NCI-H345 (cell line): Measurements from ENCODE around the gene RDH16.
"Not testable (repeated sequence)": the region's sequence is repeated elsewhere in the genome, so short reads cannot be mapped to it uniquely, and the experiment has no call there.

ENCODE experiments used
- DNase-seq: peaks from one replicate; lab custom pipeline; 2025; lab: John Stamatoyannopoulos, UW

RDH16 gene

GRCh38 chr12:56953314-56953713 is 4.1 kb downstream of the RDH16 start:
- DNase-seq: no peak

DNA sequence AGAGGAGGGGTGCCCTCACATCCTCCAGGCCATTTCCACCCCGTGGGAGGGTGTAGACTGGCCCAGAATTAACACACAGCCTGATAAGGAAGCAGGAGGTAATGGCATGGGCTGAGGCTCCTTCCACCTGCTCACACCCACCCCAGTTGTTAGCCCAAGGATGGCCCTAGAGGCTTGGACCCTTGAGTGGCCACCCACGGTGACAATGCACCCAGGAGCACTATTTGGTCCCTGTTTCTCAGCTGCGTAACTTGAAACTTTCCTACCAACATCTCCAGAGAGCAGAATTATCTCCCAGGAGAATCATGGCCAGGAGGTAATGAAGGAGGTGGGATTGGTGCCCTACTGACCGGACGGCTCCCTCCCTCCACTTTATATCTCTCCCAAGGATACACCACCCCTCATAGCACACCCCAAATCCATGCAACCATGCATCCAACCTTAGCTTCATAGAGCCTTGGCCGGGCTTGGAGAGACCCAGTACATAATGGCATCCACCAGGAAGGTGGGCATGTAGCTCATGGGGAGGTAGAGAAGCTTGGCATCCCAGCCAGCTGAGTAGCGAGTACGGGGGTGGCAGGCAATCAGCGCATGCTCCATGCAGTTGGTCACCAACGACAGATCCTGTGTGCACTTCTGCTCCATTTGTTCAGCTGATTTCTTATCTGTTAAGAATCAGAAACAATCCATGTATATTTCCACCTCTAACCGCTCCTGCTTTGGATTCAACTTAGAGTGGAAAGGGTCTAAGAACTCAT is 5.6 kb downstream of the RDH16 start:
- no peak for DNase-seq

- DNase-seq: no peak
Measured at GRCh38 chr12:56948881-56949280, 8.5 kb downstream of the RDH16 start.

- DNase-seq: no peak
Measured at GRCh38 chr12:56948457-56948777, 9.0 kb downstream of the RDH16 start.

DNA sequence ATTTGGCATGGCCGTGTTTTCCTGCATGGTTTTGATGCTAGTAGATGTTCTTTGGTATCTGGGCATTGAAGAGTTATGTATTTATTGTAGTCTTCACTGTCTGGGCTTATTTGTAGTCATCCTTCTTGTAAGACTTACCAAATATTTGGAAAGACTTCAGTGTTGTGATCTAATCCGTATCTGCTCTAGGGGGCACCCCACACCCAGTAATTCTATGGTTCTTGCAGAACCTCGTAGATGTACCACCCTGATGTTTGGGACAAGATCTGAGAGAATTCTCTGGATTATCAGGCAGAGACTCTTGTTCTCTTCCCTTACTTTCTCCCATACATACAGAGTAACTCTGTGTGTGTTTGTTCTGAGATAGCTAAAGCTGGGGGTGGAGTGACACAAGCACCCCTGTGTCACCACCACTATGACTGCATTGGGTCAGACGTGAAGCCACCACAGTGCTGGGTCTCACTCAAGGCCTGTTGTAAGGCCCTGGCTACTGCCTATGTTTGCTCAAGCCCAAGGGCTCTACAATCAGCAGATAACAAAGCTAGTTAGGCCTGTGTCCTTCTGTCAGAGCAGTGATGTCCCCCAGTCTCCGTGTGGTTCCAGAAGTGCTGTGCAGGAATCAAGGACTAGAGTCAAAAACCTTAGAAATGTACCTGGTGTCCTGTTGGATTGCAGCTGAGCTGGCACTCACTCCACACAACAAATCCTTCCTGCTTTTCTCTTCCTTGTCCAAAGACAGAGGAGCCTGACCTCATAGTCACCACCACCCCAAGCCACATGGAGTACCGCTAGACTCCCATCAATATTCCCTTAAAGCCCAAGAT is 9.6 kb downstream of the RDH16 start:
- no peak for DNase-seq

GRCh38 chr12:56943878-56944277 is 13.5 kb downstream of the RDH16 start:
- no peak for DNase-seq

- not testable (repeated sequence) for DNase-seq
Measured at GRCh38 chr12:56943374-56943773, 14.0 kb downstream of the RDH16 start.

DNA sequence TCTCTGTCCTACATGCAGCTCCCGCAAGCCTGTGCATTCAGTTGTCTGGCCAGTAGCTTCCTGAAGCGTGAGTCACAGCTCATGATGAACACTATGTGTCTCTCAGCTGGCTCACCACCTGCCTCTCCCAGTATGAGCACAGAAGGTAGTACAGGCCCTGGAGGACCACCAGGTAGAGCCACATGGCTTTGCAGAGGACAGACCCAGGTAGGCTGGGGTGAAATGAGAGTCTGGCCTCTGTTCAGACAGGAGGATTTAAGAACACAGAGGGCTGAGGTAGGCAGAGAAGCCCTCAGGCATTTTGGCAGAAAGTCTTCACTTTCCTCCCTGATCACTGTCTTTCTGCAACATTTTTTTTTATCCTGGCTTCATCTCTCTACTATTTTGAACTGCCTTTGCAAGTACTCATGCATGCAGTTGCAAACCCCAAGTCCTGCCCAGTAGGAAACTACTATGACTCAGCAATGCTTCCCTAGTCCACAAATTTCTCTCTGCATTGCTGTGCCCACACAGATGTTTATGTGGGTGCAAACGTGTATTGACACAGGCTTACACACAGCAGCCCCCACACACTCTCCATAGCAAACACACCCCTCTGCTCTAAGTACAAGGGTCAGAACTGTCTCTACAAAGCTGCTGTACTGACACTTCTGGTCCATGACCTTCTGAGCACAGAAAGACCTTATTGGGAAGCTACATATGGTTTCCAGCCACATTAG is 15.9 kb downstream of the RDH16 start:
- no peak for DNase-seq

- DNase-seq: not testable (repeated sequence)
Measured at GRCh38 chr12:56940942-56941298, 16.5 kb downstream of the RDH16 start.

GRCh38 chr12:56935752-56936151 is 21.7 kb downstream of the RDH16 start:
- no peak for DNase-seq

GRCh38 chr12:56935157-56935556 is 22.3 kb downstream of the RDH16 start:
- DNase-seq: no peak

DNA sequence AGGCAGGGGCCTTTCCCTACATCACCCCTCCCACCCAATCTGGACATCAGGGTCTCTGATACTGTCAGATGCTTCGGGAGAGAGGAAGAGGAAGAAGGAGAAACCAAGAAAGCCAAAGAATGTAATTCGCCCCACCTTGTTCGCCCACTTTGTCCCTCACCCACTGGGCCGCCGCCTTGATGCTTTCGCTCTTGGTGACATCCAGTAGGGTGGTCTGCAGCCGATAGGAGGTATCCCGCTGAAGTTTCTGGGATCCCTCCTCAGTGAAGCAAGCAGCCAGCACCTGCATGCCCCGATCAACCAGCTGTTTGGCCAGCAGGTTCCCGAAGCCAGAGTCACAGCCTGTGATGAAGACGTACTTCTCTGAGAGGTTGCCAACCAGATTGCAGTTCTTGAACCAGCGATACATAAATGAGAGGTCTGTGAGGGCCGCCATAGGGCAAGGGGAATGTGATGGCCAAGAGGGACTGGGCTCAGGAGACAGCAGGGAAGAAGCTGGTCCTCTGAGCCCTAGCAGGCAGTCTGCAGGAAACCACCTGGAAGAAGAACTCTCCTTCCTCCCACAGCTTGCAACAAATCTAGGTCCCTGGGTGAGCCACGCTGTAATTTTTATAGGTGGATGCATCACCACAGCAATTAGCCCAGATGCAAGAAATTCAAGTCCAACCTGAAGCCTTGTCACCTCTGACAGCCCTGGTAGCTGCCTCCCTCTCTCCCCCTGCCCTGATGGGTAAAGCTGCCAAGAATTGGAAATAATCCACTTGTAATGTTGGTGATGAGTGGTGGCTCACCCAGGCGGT is 23.4 kb downstream of the RDH16 start, which contains the start of gene SDR9C7:
Gene SDR9C7 (minus strand): TSS at position 583 of the 800 bp plus-strand sequence. CDS start 147 bp downstream, at position 436.
- DNase-seq: no peak

DNA sequence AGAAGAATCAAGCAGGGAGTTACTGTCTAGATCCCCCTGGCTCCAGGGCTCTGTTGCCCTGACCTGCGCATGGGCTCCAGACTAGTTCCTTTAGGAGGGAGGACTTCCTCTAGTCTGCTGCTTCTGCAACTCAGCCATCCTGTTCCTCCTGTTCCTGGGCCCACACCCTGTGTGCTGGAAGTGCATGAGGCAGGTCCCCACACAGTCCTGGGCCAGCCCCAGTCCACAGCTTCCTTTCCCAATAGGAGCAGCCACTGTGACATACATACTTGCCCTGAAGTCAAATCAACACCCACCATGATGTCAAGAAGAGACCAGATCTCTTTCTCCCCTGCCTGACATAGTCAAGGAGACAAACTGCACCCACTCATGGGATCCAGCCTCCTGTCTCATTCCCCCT is 24.5 kb downstream of the RDH16 start:
- no peak for DNase-seq

DNA sequence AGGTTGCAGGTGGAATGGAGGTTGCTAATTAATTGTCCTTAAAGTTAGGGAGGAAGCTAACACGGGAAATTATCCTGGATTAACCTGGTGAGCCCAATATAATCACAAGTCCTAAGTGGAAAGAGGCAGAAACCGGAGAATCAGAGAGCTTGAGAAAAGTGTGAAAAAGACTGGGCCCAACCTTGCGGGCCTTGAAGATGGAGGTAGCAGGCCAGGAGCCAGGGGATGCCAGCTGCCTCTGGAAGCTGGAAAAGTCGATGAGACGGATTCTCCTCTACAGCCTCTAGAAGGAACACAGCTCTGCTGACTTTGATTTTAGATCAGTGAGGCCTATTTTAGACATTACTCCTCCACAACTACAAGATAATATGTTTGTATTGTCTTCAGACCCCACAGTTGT is 25.3 kb downstream of the RDH16 start:
- DNase-seq: no peak

- no peak for DNase-seq
Measured at GRCh38 chr12:56931474-56931978, 25.9 kb downstream of the RDH16 start.

- no peak for DNase-seq
Measured at GRCh38 chr12:56930241-56930640, 27.2 kb downstream of the RDH16 start.

DNA sequence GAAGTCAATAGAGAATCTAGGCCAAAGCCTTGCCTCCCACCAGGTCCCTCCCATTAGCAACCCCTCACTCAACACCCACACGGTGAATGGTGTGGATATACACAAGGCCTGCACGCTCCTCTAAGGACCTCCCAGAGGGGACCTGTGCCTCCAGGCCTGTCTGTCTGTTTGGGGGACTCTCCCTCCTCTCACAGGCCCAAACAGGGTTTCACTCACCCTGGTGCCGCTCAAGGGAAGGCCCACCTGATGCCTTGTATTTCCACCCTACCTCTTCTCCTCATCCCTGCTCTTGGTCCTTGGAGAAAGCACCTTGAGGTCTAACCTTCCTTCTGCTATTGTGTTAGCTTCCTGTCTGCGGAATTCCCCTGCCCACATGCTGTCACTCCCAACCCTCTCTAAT is 27.6 kb downstream of the RDH16 start:
- no peak for DNase-seq

- no peak for DNase-seq
Measured at GRCh38 chr12:56928262-56928661, 29.1 kb downstream of the RDH16 start.

DNA sequence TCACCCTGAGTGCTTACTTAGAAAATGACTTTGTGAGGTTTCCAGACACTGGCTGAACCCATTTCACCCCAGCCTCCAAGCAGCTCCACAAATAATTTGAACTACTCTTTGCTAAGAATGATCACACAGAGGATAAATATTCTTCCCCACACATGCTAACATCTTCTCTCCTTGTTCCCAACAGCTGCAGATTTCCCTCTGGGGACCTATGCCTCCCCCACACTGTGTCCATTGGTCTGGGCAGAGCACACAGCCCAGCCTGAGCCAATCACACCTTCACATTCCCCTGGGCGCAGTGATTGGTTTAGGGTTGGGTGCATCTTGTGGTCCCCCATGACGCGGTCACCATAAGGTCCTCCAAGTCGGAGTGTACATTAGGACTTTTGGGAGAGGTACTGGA is 30.1 kb downstream of the RDH16 start:
- no peak for DNase-seq

DNA sequence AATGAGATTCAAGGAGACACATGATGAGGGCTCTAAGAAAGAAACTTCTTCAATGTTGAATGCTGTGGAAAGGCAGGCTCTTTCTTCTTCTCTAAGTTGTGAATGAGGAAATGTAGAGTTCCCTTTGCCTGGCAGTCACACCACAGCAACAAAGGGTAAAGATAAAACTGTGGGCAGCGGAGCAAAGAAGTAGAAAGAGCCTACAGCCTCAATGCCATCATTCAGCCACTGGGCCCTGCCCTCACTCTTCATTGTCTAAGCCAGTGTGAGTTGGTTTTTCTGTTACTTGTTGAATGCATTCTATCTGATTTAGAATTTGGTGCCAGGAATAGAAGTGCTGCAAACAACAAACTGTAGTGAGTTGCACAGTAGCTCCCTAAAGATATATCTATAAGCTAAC is 35.4 kb downstream of the RDH16 start:
- no peak for DNase-seq

GRCh38 chr12:56921346-56921745 is 36.1 kb downstream of the RDH16 start:
- DNase-seq: no peak

GRCh38 chr12:56918139-56918538 is 39.3 kb downstream of the RDH16 start:
- DNase-seq: not testable (repeated sequence)
